Fibroblast of gingiva (primary cell): ENCODE data around the gene DCAF12.
"Not testable (repeated sequence)": the region's sequence is repeated elsewhere in the genome, so short reads cannot be mapped to it uniquely, and the experiment has no call there.

ENCODE experiments used
- DNase-seq: peaks from one replicate; pipeline ENCODE4 v3.0.0-alpha.2; 2011; ENCODE audit warnings: low read depth

DCAF12 gene

GRCh38 chr9:34126207-34127034 is at the start of gene DCAF12:
Gene DCAF12, minus strand, starts transcription at chr9:34126698. Its CDS starts 267 bp downstream, at chr9:34126431.
- peak; percentile 90 for DNase-seq

GRCh38 chr9:34176089-34176488 is 49.6 kb upstream of the DCAF12 start:
- DNase-seq: no peak

- DNase-seq: no peak
These were observed 45.4 kb upstream of the DCAF12 start for GRCh38 chr9:34171753-34172535.

- no peak for DNase-seq
These were observed 43.9 kb upstream of the DCAF12 start for GRCh38 chr9:34170237-34170991.

- DNase-seq: no peak
These were observed 42.6 kb upstream of the DCAF12 start for GRCh38 chr9:34169125-34169524.

GRCh38 chr9:34163434-34163833 is 36.9 kb upstream of the DCAF12 start:
- no peak for DNase-seq

- peak; percentile 49 for DNase-seq
These were observed 31.9 kb upstream of the DCAF12 start for GRCh38 chr9:34158362-34158869.

- DNase-seq: no peak
These were observed 31.4 kb upstream of the DCAF12 start for GRCh38 chr9:34157898-34158297.

- DNase-seq: no peak
These were observed 30.8 kb upstream of the DCAF12 start for GRCh38 chr9:34157318-34157717.

GRCh38 chr9:34154057-34154456 is 27.6 kb upstream of the DCAF12 start:
- no peak for DNase-seq

- DNase-seq: no peak
These were observed 24.9 kb upstream of the DCAF12 start for GRCh38 chr9:34151398-34151797.

GRCh38 chr9:34145165-34145564 is 18.7 kb upstream of the DCAF12 start:
- DNase-seq: no peak

GRCh38 chr9:34143116-34143515 is 16.6 kb upstream of the DCAF12 start:
- DNase-seq: no peak

GRCh38 chr9:34140853-34141252 is 14.4 kb upstream of the DCAF12 start:
- DNase-seq: no peak

GRCh38 chr9:34139477-34140146 is 13.1 kb upstream of the DCAF12 start:
- DNase-seq: peak; percentile 79

- DNase-seq: not testable (repeated sequence)
These were observed 12.1 kb upstream of the DCAF12 start for GRCh38 chr9:34138644-34139043.

GRCh38 chr9:34134521-34134920 is 8.0 kb upstream of the DCAF12 start:
- DNase-seq: no peak

GRCh38 chr9:34133436-34133949 is 7.0 kb upstream of the DCAF12 start:
- DNase-seq: no peak

GRCh38 chr9:34131571-34131970 is 5.1 kb upstream of the DCAF12 start:
- DNase-seq: no peak

- DNase-seq: no peak
These were observed 794 bp upstream of the DCAF12 start for GRCh38 chr9:34127035-34127948.
